NCI-H2196 treated with DMSO at 0.1 percent for 48 hours (cell line): ENCODE results near the gene CNTD1.

ENCODE experiments used
- DNase-seq: peaks from one replicate; lab custom pipeline; 2025; ENCODE audit not compliant: unreplicated experiment; lab: John Stamatoyannopoulos, UW

Gene CNTD1

DNA sequence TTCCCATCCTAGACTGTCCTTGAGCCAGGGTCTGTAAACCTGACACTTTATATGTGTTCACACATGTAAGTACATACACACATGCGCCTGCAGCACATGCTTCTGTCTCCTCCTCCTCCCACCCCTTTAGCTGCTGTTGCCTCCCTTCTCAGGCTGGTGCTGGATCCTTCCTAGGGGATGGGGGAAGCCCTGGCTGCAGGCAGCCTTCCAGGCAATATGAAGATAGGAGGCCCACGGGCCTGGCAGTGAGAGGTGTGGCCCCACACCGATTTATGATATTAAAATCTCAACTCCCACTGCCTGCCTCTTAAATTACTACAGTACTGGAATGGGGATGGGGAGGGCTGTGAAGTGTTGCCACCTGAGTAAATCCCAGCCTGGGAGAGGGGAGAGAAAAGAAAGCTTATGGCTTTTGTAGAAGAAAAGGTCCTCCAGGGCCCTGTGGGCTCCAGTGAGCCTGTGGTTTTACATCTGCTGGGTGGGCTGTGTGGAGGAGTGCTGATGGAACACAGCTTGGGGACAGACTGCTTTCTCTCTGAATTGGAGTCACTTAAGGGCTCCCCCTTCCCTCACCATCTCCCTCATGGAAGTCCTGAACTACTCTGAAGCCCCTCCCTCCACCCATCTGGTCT lies 19.2 kb upstream of the CNTD1 start:
- no peak for DNase-seq

DNA sequence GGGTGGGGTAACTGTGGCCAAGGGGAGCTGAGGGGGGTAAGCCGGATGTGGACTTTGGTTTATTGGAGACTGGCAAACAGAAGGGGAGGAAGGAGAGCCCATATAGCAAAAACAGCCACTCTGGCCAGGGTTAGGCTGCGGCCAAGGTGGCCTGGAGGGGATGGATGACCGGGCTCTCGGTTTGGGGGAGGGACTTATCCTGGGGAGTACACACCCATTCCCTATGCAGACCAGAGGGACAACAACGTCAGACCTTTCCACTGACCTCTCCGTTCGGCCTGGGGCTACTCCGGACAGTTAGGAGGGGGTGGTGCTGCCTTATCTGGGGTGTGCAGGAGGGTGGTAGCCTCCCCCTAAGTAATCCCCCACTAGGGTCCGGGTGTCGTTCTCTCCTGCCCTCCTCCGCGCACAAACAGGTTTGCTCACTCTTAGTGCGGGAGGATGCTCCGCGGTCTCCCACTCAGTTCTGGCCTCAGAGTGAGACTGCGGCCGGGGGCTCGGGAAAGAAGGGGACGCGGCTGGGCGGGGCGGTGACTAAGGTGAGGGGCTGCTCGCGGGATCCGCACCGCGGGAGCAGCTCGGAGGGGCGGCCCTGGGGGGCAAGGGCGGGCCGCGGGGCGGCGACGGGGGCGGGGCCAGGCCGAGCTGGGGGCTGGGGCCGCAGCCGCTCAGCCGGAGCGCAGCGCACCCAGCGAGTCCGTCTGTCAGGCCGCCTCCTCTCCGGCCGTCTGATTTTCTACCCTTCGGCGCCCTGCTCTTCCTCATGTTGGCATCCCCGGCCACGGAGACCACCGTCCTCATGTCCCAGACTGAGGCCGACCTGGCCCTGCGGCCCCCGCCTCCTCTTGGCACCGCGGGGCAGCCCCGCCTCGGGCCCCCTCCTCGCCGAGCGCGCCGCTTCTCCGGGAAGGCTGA lies 18.5 kb upstream of the CNTD1 start, which contains the start of gene WNK4:
Gene WNK4 (plus strand): TSS at position 675 of the 915 bp plus-strand sequence. CDS start 89 bp downstream, at position 764.
- DNase-seq: no peak

DNA sequence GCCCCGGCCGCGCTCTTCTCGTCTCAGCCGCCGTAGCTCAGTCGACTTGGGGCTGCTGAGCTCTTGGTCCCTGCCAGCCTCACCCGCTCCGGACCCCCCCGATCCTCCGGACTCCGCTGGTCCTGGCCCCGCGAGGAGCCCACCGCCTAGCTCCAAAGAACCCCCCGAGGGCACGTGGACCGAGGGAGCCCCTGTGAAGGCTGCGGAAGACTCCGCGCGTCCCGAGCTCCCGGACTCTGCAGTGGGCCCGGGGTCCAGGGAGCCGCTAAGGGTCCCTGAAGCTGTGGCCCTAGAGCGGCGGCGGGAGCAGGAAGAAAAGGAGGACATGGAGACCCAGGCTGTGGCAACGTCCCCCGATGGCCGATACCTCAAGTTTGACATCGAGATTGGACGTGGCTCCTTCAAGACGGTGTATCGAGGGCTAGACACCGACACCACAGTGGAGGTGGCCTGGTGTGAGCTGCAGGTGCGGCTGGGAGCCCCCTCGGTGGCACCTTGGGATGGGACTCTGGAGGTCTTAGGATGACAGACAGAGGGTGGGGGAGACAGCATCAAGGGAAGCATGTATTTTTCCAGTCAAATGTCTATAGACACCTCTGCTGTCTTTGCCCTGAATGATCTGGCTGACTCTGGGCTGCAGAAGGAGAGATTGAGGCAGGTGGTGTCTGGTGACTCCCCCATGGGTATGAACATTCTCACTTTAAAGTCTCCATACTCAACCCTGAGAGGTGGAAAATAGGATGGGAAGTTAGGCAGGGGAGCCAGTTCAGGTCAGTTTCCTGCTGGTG lies 17.6 kb upstream of the CNTD1 start:
- DNase-seq: no peak

DNA sequence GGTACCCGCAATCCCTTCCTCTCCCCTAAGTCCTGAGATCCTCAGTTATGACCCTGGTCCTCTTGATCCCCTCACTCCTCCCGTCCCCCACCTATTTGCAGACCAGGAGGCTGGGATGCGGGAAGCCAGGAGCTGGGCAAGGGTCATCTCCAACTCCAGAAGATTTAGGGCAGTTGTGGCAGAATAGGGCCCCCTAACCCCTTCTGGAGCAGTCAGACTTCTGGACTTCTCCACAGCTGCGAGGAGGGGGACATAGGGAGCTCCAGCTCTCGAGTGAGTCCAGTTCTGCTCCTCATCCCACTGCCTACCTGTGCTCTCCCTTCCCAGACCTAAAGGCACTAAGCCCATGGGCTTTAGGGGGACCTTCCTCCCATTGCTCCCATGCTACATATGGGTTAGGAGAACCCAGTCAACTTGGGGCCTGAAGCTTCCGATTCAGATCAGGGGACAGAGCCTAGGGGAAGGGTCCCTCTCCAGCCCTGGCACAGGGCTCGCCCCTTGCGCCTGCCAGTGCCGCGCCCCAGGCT lies 17.0 kb upstream of the CNTD1 start:
- DNase-seq: no peak

DNA sequence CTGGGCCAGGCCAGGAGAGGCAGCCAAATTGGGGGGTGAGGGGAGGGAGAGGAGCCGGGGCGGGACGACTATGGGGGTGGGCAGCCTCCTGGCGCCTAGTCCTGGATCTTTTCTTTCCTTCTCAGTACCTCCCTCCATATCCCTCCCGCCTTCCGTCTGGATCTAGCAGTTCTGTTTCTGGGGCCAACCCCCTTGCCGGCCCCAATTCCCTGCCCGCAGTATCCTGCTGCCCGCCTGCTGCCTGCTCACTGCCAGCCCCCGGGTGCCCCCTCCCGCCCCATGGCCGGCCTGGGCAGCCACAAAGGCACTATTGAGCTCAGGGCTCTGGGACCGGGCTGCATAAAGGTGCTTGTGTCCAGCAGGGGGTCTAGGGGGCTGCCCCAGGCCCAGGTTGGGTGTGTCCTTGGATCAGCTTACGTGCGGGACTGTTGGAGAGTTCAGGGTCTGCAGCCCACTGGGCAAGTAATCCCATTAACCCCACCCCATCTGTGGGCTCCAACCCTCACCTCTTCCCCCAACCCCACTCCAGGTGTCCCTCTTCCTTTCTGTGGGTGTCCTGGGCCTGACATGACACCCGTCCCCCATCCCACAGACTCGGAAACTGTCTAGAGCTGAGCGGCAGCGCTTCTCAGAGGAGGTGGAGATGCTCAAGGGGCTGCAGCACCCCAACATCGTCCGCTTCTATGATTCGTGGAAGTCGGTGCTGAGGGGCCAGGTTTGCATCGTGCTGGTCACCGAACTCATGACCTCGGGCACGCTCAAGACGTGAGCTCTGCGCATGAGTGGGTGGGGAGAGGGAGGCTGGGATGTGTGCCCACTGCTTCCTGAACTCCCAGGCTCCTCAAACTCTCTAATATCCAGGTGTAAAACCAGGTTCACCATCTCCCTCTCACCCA lies 16.2 kb upstream of the CNTD1 start:
- DNase-seq: no peak

DNA sequence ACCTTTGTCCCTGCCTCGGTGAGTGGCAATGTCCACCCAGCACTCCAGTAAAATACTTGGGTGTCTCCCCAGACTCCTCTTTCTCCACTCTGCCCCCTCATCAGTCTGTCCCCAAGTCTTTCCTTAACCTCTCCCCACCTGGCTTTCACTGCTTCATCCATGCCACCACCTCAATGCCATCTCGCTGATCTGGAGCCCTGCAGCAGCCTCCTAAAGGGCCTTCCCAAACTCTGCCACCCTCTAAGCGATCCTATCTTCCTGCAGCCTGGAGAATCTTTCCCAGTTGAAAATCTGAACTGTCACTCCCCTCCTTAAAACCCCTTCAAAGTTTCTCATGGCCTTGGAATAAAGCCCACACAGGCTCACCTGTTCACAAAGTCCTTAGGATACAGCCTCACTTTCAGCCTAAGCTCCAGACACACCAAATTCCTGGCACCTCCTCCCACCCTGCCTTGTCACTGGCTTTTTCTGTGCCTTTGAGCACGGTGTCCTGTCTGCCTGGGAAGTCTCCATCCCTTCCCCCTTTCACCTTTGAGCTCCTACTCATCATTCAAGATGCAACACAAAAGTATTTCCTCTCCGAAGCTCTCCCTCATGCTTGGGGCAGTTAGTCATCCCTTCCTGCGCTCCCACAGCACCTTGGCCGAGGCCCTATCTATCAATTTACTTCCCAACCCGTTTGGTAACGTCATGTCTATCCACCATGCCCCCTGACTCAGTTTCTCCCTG lies 15.4 kb upstream of the CNTD1 start:
- DNase-seq: no peak

DNA sequence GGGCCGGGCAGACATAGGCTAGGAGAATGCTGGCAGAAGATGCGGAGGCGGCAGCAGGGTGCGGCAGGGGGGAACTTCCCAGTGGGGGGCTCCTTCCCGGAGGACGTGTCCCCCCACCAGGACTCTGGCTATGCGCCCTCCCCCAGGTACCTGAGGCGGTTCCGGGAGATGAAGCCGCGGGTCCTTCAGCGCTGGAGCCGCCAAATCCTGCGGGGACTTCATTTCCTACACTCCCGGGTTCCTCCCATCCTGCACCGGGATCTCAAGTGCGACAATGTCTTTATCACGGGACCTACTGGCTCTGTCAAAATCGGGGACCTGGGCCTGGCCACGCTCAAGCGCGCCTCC lies 14.9 kb upstream of the CNTD1 start:
- DNase-seq: no peak

DNA sequence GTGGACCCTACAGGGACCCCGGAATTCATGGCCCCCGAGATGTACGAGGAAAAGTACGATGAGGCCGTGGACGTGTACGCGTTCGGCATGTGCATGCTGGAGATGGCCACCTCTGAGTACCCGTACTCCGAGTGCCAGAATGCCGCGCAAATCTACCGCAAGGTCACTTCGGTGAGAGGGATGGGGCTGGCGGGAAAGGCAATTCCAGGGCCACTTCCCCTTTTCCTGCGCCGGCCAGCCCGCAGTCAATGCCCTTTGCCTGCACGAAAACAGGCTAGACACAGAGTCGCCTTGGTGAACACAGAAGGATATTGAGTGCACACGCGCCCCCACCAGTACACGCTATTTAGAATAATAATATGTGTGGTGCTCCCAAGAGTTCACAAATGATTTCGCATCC lies 14.3 kb upstream of the CNTD1 start:
- DNase-seq: no peak

DNA sequence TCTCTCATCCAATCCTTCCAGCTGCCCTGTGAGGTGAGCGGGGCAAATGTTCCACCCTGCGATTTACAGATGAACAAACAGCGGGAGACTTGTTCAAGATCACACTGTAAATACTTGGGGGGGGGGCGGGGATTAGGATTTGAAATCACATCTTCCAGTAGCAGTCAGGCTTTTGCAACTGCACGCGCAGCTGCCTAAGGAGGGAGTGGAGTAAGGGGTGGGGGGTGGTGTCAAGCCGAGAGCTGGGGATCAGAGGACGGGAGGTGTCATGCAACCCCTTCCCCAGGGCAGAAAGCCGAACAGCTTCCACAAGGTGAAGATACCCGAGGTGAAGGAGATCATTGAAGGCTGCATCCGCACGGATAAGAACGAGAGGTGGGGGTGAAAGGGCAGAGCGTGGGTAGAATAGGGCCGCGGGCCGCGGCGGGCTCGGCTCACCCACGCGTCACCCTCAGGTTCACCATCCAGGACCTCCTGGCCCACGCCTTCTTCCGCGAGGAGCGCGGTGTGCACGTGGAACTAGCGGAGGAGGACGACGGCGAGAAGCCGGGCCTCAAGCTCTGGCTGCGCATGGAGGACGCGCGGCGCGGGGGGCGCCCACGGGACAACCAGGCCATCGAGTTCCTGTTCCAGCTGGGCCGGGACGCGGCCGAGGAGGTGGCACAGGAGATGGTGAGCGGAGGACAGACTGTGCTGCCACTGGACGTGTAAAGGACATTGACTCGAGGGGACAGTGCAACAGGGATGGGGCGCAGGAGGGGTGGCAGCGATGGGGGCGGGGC lies 13.7 kb upstream of the CNTD1 start:
- DNase-seq: no peak

DNA sequence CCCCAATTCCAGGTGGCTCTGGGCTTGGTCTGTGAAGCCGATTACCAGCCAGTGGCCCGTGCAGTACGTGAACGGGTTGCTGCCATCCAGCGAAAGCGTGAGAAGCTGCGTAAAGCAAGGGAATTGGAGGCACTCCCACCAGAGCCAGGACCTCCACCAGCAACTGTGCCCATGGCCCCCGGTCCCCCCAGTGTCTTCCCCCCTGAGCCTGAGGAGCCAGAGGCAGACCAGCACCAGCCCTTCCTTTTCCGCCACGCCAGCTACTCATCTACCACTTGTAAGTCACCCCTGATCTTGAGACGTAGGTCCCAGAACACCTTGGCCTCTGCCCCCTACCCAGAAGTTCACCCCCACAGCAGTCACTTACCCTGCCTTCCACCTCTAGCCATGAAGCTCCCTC lies 11.4 kb upstream of the CNTD1 start:
- DNase-seq: no peak

DNA sequence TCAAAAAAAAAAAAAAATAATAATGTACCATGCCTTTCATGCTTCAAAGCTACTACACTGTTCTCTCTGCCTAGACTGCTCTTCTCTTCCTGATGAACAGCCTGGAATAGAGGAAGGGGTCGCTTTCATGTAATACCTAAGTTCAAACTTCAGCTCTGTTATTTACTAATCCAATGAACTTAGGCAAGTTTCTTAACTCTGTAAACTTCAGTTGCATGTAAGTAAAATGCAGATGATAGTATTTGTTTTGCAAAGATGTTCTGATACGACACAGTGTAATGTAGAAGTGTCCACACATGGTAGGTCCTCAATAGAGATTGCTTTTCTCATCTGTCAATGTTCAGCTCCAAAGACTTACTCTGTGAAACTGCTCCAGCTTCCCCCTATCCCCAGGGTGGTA lies 6.7 kb upstream of the CNTD1 start:
- no peak for DNase-seq

DNA sequence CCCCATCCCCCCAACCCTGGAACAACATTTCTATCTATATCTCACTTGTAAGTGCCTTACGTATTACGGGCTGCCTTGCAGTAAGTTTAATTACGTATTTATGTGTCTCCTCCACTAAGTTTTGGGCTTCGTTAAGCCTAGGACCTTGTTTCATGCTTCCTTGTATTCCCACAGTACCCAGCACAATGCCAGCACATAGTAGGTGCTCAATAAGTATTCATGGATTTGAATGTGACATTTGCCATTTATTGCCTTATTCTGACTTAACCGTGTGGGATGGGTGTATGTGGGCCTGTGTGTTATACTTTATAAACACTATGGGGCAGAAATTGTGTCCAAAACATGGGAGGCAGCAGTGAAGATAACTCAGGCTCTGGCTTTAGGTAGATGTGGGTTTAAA lies 6.1 kb upstream of the CNTD1 start:
- DNase-seq: no peak

DNA sequence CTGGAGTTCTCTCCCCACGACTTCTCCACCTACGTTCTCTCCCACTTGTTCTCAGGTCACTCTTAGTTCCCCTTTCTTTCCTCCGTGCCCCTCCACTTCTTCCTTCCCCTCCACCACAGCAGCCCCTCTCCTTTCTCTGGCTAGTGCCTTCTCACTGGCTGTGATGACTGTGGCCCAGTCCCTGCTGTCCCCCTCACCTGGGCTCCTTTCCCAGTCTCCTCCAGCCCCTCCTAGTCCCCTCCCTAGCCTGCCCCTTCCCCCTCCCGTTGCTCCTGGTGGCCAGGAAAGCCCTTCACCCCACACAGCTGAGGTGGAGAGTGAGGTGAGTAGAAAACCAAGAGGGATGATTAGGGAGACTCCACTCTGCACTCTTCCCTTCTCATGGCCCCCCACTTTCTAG lies 3.6 kb upstream of the CNTD1 start:
- DNase-seq: no peak

DNA sequence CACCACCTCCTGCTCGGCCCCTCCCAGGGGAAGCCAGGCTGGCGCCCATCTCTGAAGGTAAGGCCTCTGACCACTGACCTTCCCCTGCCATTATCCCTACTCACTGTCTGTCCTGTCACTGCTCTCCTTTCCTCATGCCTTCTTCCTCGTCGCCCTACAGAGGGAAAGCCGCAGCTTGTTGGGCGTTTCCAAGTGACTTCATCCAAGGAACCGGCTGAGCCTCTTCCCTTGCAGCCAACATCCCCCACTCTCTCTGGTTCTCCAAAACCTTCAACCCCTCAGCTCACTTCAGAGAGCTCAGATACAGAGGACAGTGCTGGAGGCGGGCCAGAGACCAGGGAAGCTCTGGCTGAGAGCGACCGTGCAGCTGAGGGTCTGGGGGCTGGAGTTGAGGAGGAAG lies 3.2 kb upstream of the CNTD1 start:
- DNase-seq: no peak

DNA sequence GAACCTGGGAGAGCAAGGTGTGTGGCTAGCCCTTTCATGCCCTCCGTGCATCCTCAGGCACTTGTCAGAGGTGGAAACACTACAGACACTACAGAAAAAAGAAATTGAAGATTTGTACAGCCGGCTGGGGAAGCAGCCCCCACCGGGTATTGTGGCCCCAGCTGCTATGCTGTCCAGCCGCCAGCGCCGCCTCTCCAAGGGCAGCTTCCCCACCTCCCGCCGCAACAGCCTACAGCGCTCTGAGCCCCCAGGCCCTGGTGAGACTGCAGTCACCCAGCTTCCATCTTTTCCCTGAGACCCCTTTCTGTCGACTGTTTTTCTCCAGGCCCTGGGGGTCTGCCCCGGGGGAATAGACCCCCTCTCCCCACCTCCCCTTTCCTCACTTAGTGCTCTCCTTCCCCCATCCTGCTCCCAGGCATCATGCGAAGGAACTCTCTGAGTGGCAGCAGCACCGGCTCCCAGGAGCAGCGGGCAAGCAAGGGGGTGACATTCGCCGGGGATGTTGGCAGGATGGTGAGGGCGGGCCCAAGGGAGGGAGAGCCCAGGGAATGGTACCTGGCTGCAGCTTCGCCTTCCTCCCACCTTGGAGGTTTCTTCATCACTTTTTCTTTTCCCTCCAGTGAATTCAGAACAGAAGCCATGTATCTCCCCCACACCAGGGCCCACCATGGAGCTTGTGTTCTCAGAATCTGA lies 2.4 kb upstream of the CNTD1 start:
- DNase-seq: no peak

DNA sequence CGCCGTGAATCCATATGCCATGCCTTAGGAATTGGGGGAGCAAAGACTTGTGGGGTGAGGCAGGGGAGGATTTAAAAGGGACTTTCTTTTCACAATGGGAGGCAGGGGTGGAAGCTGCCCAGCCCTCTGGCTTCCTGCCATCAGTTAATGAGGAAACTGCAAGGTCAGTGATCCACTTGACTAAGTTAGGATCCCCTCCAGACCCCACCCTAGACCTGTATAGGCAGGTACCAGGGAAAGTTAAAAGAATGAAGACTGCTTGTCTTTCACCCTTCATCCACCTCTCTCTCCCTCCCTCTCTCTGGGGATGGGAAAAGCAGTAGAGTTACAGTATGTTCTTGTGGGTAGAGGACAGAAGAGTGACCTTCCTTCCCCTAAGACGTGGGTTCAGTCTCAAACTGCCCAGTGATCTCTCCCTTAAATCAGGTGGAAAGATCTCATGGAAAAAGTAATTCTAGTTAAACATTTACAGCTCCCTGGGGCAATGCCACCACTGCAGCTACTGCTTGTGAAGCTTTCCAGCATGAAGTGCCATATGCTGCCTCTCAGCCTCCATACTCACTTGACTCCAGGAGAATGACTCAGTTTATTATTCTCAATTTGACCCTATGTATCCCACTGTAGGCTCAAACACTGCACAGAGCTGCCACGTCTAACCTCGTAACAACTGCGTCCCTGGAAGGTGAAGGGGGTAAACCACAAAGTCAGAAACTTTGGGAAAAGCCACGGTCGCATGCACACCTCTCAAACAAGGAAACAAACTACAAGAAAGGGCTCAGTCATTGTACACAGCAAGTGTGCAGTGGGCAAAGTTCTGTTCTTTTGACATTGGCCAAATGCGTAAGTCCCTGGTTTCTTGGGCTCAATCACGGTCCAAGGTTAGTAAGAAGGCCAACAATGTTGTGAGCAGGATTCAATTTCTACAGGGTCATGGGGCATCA lies 1.3 kb upstream of the CNTD1 start:
- DNase-seq: no peak

DNA sequence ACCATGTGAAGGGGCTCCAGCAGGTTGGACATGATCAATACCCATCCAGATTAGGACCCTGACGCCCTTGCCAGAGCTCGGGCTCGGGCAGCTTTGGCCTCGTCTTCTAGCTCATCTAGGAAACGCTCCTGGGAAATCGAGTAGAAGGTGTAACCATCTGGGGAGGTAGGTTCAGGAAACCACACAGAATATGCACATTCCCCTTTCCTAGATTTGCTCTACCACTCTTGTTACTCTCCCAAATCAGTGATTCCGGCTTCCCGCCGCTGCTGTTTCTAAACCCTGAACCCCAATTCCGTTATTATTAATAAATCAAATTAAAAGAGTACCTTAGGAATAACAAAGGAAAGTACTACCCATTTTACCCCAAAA lies 664 bp upstream of the CNTD1 start:
- no peak for DNase-seq
